HG02981 (cell line): Measurements from ENCODE around the gene EPHA6.

Source experiments
- ATAC-seq: cut with Tn5 transposase; IDR thresholded peaks from one replicate; pipeline ENCODE4 v1.9.1; 2021; ENCODE audit warnings: mild to moderate bottlenecking, moderate library complexity; ENCODE audit not compliant: unreplicated experiment

EPHA6 gene

DNA sequence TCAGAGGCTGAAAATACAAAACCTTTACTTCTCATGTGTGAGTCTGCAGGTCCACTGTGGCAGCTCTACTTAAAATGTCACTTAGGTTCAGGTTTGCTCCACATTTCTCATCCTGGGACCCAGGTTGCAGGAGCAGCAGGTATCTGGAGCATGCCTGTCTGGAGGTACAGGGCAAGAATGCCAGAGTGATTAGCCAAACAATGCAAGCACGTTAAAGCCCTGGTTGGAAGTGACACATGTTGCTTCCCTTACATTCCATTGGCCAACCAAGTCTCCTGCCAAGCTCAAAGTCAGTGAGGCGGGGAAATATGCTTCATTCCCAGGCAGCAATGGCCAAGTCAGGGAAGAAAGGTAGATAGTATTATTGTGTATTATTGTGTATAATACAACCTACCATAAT, 873.3 kb downstream of the EPHA6 start:
- no peak for ATAC-seq

- ATAC-seq = no peak
Measured at GRCh38 chr3:97689111-97689510, 874.7 kb downstream of the EPHA6 start.

- ATAC-seq = no peak
Measured at GRCh38 chr3:97689962-97690361, 875.6 kb downstream of the EPHA6 start.

DNA sequence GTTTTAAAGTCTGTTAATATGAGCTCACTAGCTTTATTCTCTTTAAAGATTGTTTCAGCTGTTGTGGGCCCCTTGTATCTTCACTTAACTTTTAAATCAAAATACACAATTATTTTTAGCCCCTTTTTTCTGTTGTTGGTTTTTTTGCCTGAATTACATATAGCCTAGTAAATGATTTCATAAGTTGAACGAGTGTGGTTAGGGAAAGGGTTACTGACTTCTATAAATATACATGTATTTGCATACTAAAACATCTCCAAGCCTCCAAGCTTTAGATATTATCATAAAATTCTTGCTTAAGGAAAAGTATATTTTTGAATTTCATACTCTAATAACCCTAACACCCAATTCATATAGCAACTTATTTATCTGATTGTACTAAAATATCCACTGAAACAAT, 877.0 kb downstream of the EPHA6 start:
- peak; percentile 65 for ATAC-seq

DNA sequence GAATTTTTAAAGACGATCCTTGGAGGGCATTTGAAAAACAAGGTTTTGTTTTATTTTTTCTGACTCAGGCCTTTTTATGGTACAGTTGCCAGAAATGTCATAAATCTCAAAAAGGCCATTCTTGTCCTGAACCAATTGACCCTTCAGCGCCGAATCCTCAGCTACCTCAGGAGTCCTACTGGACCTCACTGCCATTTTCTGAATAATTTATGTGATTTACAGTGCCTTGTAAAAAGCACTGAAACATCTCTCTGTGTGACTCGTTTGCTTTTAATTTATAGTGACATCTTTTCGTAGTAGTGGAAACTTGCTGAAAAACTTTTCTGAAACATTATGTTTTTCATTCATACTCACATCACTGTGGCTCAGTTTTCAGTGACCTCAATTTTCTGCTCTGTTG, 878.0 kb downstream of the EPHA6 start:
- no peak for ATAC-seq

GRCh38 chr3:97692831-97693230, 878.4 kb downstream of the EPHA6 start:
- no peak for ATAC-seq

GRCh38 chr3:97694876-97695275, 880.5 kb downstream of the EPHA6 start:
- ATAC-seq = no peak

GRCh38 chr3:97698691-97699090, 884.3 kb downstream of the EPHA6 start:
- no peak for ATAC-seq

- ATAC-seq = no peak
Measured at GRCh38 chr3:97699889-97700288, 885.5 kb downstream of the EPHA6 start.

DNA sequence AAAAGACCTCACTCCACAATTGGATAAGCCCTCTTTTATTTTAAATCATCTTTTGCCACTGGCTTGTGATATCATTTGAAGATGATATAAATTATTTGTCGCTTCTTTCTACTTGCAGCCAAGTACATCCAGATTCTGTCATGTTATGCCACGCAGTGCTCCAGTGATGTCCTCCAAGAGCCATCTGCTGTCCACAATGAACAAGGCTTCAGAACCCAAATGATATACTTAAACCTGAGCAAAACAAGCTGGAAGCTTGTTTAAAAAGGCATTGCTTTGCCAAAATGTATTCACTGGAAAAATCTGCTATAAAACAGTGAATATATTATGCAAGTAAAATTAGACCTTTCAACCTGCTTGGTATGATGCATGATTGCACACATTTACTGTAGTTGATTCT, 891.4 kb downstream of the EPHA6 start:
- ATAC-seq = no peak

DNA sequence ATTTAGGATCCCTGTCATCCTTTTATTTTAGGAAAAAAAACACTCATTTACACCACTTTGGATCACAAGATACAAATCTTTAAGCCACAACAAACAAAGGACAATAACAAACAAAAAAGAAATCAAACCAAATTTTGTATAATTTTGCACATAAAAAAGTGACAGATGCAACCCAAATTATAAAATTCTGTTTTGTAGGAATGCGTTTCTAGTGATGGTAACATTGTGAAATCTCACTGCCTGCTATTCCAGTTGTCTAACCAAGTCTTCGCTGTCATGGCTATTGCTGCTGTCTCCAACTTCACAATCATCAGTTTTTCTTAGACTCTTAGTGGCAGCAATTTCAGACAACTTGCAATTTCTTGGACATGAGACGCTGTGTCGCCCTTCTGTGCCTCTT, 891.8 kb downstream of the EPHA6 start:
- no peak for ATAC-seq

GRCh38 chr3:97711654-97712053, 897.3 kb downstream of the EPHA6 start:
- no peak for ATAC-seq

DNA sequence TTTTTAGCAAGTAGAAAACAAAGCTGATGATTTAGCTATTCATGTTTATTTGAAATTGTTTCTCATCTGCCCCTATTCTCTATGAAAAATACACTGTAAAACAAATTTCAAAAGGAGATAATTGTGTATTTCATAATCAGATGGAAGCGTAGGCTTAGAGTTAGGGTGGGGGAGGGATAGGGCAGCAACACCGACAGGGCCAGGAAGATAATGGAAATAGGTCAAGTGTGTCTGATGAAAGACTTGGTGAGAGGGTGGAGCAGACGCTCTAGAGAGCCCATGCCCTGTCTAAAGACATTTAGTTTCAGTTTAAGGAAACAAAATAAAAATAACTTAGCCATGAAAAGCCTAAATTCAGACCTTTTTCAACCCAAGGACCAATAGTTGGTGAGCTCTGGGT, 898.5 kb downstream of the EPHA6 start:
- no peak for ATAC-seq

DNA sequence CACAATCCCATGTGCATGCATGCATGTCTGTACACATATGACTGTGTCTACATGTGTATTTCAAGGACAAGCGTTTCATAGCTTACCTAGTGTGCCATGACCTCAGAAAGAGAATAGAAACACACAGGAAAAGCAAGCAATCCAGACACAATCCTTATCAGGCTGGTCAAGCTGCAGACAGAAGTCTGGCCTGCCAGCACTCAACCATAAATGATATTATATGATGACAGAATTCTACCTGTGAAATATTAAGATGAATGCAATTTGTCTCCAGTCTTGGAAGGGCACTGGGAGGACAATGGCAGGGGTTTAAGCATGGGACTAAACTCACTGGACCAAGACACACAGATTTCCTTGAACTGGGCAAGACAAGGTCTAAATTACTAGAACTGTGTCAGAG, 899.2 kb downstream of the EPHA6 start:
- ATAC-seq = no peak

- ATAC-seq = peak; percentile 96
Measured at GRCh38 chr3:97719156-97719821, 904.9 kb downstream of the EPHA6 start.

- ATAC-seq = no peak
Measured at GRCh38 chr3:97720417-97720816, 906.0 kb downstream of the EPHA6 start.

DNA sequence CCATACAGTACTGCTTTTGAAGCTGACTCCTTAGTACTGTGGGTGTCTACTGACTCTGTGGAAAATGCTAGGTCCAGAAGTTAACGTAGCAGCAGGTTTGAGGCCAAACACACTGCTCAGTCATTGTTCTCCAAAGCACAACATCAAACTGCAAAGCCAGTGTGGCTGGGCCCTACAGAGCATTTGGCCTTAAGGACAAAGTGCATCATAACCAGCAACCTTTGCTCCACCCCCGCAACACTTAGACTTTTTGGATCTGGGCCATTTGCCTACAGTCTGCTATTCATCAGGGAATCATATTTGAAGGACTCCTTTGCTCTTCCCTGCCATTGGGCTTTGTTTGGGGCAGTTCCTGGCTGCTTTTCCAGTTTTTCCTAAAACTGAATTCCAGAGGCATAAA, 907.1 kb downstream of the EPHA6 start:
- no peak for ATAC-seq

DNA sequence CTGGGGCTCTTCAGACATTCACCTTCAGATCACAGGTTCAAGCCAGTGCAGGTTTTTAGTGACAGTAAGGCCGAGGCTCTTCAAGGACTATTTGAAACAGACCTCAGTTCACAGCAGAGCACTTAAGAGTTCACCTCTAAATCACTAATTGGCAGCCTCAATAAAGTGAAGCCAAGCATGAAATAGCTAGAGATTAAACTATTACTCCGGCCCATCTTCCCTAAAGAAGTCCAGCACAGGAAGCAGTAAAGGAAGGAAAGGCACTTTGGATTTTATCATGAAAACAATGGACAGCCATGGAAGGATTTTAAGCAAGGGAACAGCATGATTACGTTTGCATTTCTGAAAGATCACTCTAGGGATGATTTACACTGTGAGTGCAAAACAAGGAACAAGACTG, 922.5 kb downstream of the EPHA6 start:
- ATAC-seq = no peak

DNA sequence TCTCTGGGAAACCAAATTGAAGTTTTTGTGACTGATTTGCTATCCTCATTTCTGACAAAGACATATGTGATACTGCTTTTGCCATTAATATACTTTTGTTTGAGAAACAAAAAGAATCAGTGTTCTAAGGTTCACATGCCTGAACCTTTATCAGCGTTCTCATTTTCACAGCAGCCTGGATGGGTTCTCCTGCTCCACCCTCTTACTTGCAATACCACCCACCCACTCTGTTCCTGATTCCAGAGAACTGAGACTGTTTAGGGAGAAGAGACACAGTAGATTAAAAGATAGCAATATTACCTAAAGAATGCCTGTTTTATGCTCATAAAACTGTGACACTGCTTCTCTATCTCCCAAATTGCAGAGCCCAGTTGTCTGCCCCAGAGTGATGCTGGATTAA, 924.4 kb downstream of the EPHA6 start:
- no peak for ATAC-seq

DNA sequence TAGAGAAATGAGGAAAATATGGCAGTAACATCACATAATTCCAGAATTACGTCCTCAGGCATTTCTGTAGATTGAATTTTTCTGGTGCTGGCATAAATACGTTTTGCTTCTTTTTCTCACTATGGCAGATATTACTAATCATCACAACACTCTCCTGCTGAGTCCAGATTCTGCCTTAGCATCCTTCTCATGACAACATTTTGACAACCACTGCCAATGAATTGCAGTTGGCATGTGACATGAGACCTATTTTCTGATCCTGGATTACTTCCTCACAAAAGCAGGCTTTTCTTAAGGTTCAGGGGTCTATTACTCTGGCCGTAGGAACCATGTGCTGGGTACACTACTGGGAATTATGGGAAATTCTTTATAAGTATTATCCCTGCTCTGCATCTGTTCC, 927.6 kb downstream of the EPHA6 start:
- no peak for ATAC-seq

- no peak for ATAC-seq
Measured at GRCh38 chr3:97744289-97744688, 929.9 kb downstream of the EPHA6 start.

GRCh38 chr3:97763586-97764406, 949.4 kb downstream of the EPHA6 start:
- ATAC-seq = peak; percentile 44
